Fibroblast of mammary gland (primary cell): ENCODE data around the gene TNK1.

Experiments used
- DNase-seq: peaks from one replicate; pipeline ENCODE4 v3.0.0-alpha.2; 2010; ENCODE audit warnings: low read depth
- H3K4me3 ChIP-seq: 2 replicates; pipeline ENCODE4 v1.5.1; 2011; ENCODE audit warnings: low read depth, mild to moderate bottlenecking, low read length, moderate library complexity; ENCODE audit not compliant: control insufficient read depth
- TF ChIP-seq, protein P1 (sequence below): conservative IDR thresholded peaks from 2 replicates; pipeline ENCODE4 v1.5.1; 2011; ENCODE audit warnings: low read depth, low read length, inconsistent platforms; ENCODE audit not compliant: control insufficient read depth, insufficient read depth

TNK1 gene

DNA sequence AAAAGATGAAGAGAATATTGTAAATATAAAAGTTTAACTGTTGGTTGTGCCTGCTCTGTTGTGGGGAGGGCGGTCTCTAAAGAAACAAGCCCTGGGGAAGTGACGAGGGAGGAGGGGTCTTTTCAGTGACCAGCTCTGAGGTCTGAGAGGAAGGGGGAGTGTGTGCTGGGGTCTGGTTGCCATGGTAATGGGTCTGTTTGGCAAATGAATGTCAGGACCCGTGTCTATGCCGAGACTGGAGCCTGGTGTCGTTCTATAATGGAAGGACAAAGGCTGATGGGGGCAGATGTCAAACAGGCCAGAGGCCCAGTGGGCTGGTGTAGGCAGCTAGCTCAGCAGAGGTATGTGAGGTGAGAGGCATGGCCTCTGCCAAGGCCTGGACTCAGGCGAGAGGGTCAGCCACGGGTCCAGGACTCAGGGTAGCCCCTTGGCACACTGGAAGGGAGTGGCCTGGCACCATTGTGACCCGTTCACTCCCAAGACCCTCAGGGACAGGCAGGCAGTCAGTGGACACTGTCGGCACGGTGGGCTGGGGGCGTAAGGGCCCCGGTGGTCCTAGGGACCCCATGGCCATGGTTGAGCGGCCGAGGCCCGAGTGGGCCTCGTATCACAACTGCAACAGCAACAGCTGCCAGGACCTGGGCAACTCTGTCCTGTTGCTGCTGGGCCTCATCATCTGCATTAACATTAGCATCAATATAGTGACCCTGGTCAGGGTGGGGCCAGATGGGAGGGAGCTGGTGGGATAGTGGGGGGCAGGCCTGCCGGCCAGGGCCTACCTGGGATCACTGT, 39.1 kb downstream of the TNK1 start, which contains the start of gene SPEM1:
Gene SPEM1 (plus strand): TSS at position 506 of the 792 bp plus-strand sequence. CDS start 61 bp downstream, at position 567.
- no peak within 1 kb of the TSS for H3K4me3 ChIP-seq
- DNase-seq: no peak
- TF ChIP-seq, protein P1, sequence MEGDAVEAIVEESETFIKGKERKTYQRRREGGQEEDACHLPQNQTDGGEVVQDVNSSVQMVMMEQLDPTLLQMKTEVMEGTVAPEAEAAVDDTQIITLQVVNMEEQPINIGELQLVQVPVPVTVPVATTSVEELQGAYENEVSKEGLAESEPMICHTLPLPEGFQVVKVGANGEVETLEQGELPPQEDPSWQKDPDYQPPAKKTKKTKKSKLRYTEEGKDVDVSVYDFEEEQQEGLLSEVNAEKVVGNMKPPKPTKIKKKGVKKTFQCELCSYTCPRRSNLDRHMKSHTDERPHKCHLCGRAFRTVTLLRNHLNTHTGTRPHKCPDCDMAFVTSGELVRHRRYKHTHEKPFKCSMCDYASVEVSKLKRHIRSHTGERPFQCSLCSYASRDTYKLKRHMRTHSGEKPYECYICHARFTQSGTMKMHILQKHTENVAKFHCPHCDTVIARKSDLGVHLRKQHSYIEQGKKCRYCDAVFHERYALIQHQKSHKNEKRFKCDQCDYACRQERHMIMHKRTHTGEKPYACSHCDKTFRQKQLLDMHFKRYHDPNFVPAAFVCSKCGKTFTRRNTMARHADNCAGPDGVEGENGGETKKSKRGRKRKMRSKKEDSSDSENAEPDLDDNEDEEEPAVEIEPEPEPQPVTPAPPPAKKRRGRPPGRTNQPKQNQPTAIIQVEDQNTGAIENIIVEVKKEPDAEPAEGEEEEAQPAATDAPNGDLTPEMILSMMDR: no peak

DNA sequence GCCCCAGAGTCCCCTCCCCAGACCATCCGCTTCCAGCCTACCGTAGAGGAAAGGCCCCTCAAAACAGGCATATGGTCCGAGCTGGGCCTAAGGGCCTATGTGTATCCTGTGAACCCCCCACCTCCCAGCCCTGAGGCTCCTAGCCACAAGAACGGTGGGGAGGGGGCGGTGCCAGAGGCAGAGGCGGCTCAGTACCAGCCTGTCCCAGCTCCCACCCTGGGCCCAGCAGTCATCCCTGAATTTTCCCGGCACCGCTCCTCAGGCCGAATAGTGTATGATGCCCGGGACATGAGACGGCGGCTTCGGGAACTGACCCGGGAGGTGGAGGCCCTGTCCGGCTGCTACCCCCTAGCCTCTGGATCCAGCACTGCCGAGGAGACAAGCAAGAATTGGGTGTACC, 40.3 kb downstream of the TNK1 start:
- no peak for DNase-seq
- H3K4me3 ChIP-seq: no peak overlapping the region
- TF ChIP-seq, protein P1: no peak

DNA sequence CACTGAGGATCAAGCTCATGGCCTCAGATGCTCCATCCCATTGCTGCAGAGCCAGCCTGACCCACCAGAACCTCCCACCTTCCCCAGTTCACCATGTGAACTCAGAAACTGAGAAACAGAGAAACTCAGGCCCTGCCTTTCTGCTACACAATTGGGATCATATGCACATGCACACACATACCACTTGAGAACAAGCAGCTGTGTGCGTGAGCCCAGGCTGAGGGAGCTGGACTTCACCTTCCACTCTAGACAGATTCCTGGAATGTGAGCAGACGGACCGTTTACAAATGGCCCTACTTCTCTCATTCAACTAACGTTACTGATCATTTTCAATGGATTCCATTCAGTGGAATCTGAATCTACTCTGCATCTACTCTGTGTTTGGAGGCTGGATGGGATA, 42.8 kb downstream of the TNK1 start:
- no peak overlapping the region for H3K4me3 ChIP-seq
- TF ChIP-seq, protein P1: no peak

DNA sequence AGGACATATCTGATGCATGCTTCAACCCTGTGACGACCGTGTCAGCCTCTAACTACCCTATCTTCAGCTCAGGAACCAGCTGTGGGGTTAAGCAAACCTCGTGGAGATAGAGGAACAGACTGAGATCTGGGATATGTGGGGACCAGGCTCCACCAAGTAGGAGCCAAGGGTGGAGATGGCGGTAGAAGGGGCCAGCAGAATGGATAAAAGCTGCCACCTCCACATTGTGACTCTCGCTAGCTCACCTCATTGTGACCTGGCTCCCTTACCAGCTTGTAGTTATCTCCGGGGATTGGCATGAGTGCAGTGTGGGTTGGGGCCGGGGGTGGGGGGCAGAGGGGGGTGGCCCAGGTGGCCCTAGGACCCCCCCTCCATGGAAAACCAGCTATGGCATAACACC, 44.4 kb downstream of the TNK1 start, which contains the start of gene SPEM2:
Gene SPEM2 (plus strand): TSS at position 301 of the 400 bp plus-strand sequence. CDS start 73 bp downstream, at position 374.
- DNase-seq: no peak
- TF ChIP-seq, protein P1: no peak
- no peak within 1 kb of the TSS for H3K4me3 ChIP-seq

More for the DNA sequence above, 42.8 kb downstream of the TNK1 start:
- no peak for DNase-seq

DNA sequence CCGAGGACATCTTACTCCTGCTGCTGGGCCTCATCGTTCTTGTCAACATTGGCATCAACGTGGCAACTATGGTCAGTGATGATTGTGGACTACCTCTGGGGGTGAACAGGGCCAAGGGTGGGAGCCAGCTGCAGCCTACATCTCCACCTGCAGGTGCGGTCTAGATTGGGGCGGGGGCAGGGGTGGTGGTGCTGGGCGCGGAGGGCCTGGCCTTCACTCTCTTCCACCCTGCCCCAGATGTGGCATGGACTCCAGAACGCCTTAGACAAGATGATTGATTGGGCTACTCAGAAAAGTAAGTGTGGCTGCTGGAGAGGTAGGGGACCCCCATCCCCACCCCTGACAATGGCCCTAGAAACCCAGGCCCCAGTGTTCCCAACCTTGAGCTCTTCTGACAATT, 44.9 kb downstream of the TNK1 start:
- no peak for DNase-seq
- TF ChIP-seq, protein P1: no peak
- no peak overlapping the region for H3K4me3 ChIP-seq

DNA sequence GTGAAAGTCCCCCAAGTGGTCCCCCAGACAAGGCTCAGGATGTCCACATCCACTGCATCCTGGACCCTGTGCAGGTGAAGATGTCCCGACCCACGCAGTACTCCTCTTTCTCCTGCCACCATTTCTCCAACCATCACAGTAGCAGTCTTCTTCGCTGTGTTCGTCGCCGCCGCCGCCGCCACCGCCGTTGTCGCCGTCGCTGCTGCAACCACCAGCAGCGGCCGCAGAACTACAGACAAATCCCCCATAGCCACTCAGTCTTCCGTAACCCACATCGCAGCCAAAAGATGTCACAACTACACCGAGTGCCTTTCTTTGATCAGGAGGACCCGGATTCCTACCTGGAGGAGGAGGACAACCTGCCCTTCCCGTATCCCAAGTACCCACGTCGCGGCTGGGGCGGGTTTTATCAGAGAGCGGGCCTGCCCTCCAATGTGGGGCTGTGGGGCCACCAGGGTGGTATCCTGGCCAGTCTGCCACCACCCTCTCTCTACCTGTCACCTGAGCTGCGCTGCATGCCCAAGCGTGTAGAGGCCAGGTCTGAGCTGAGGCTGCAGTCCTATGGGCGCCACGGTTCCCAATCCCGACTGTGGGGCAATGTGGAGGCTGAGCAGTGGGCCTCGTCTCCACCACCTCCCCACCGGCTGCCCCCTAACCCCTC, 45.4 kb downstream of the TNK1 start:
- no peak overlapping the region for H3K4me3 ChIP-seq
- no peak for DNase-seq
- TF ChIP-seq, protein P1: no peak
